OCI-LY3 (cell line): ENCODE results near the gene OPCML.

Experiments used
- H2AFZ ChIP-seq: fragments of 200-600, 300-600 bp; shearing (Covaris generic); 2 replicates; pipeline ENCODE4 v1.6.0; 2014; ENCODE audit warnings: antibody characterized with exemption, low read depth, low read length
- H3K27ac ChIP-seq: fragments of 200-600, 300-600 bp; sonication (generic); 2 replicates; pipeline ENCODE4 v1.5.1; 2014; ENCODE audit warnings: mild to moderate bottlenecking, low read length, moderate library complexity, mixed read lengths
- H3K27me3 ChIP-seq: fragments of 200-600, 300-600 bp; sonication (generic); 2 replicates; pipeline ENCODE4 v1.6.1; 2014; ENCODE audit warnings: low read depth, low read length, mixed read lengths
- H3K36me3 ChIP-seq: fragments of 200-600, 300-600 bp; sonication (generic); replicated peaks from 2 replicates; pipeline ENCODE3; 2014; ENCODE audit warnings: low read depth, low read length, mixed read lengths
- H3K4me1 ChIP-seq: fragments of 300-600, 200-600 bp; sonication (generic); 2 replicates; pipeline ENCODE4 v1.6.1; 2014; ENCODE audit warnings: low read length, mixed read lengths
- H3K4me2 ChIP-seq: fragments of 200-600, 300-600 bp; sonication (generic); 2 replicates; pipeline ENCODE4 v1.6.1; 2014; ENCODE audit warnings: low read length, mixed read lengths
- H3K4me3 ChIP-seq: fragments of 300-600, 200-600 bp; sonication (generic); 2 replicates; pipeline ENCODE4 v1.5.1; 2014; ENCODE audit warnings: antibody characterized with exemption, mild to moderate bottlenecking, low read length, moderate library complexity
- H3K79me2 ChIP-seq: fragments of 300-600, 200-600 bp; shearing (Covaris generic); 2 replicates; pipeline ENCODE4 v1.6.1; 2014; ENCODE audit warnings: mild to moderate bottlenecking, low read length, mixed read lengths
- H3K9ac ChIP-seq: fragments of 300-600, 200-600 bp; shearing (Covaris generic); 2 replicates; pipeline ENCODE4 v1.6.0; 2014; ENCODE audit warnings: mild to moderate bottlenecking, low read length, moderate library complexity
- H3K9me3 ChIP-seq: fragments of 200-600, 300-600 bp; shearing (Covaris generic); 2 replicates; pipeline ENCODE4 v1.6.1; 2014; ENCODE audit warnings: low read length, mixed read lengths; ENCODE audit not compliant: insufficient read depth
- H4K20me1 ChIP-seq: fragments of 200-600, 300-600 bp; sonication (generic); 2 replicates; pipeline ENCODE4 v1.6.1; 2016; ENCODE audit warnings: low read length, mixed read lengths; ENCODE audit not compliant: insufficient read depth
- CTCF ChIP-seq: fragments of 200-600, 300-600 bp; sonication (generic); IDR thresholded peaks from 2 replicates; pipeline ENCODE4 v1.5.1; 2014; ENCODE audit warnings: antibody characterized with exemption, low read length, low read depth
- EZH2phosphoT487 ChIP-seq: fragments of 200-600 bp; shearing (Covaris generic); IDR thresholded peaks from 2 replicates; pipeline ENCODE4 v1.6.1; 2018; ENCODE audit warnings: antibody characterized with exemption, mixed run types, low read depth

OPCML gene

GRCh38 chr11:132997396-132997795 lies 534.9 kb downstream of the OPCML start:
- Histone ChIP-seq H3K36me3 (no peaks in the 10 kb centered on the region), H3K9me3 (no peaks in the 10 kb centered on the region), H3K27ac (no peak overlapping the region), H3K27me3 (no peaks in the 10 kb centered on the region; the same call in 1 of the 2 replicates), H4K20me1 (no peaks in the 10 kb centered on the region), H2AFZ (no peak overlapping the region), H3K4me2 (no peak overlapping the region), H3K9ac (no peak overlapping the region), H3K4me1 (no peaks in the 10 kb centered on the region), H3K4me3 (no peak overlapping the region), H3K79me2 (no peaks in the 10 kb centered on the region)
- TF ChIP-seq CTCF (no peak), EZH2phosphoT487 (no peak)

DNA sequence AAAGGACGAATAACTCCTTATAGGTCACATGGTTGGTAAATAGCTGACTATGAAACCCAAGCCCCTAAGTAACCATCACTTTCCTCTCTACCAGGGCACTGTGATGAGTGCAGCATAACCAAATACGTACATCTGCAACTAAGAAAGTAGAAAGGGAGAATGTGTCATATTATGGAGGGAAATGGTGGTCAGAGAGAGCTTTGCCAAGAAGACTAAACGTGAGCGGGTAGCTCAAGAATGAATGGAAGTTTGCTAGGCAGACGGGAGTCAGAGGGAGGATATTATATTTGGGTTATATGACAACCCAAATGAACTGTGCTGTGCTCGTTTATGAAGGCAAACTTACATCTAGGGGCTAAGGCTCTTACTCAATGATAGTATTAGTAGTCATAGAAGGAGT lies 537.3 kb downstream of the OPCML start:
- Histone ChIP-seq H3K9me3 (no peaks in the 10 kb centered on the region), H3K4me3 (no peak overlapping the region), H3K9ac (no peak overlapping the region), H3K27ac (no peak overlapping the region), H4K20me1 (no peaks in the 10 kb centered on the region), H3K36me3 (no peaks in the 10 kb centered on the region), H3K27me3 (no peaks in the 10 kb centered on the region; the same call in 1 of the 2 replicates), H2AFZ (no peak overlapping the region), H3K4me2 (no peak overlapping the region), H3K79me2 (no peaks in the 10 kb centered on the region), H3K4me1 (no peaks in the 10 kb centered on the region)
- TF ChIP-seq CTCF (no peak), EZH2phosphoT487 (no peak)

GRCh38 chr11:132993991-132994502 lies 538.3 kb downstream of the OPCML start:
- H3K36me3 ChIP-seq: no peaks in the 10 kb centered on the region
- H4K20me1 ChIP-seq: no peaks in the 10 kb centered on the region
- H3K9ac ChIP-seq: no peak overlapping the region
- no peaks in the 10 kb centered on the region for H3K79me2 ChIP-seq
- H3K4me1 ChIP-seq: no peaks in the 10 kb centered on the region
- TF ChIP-seq CTCF (no peak), EZH2phosphoT487 (no peak)
- no peaks in the 10 kb centered on the region for H3K9me3 ChIP-seq
- H3K4me3 ChIP-seq: no peak overlapping the region
- no peak overlapping the region for H3K4me2 ChIP-seq
- H3K27me3 ChIP-seq: no peaks in the 10 kb centered on the region; the same call in 1 of the 2 replicates
- no peak overlapping the region for H2AFZ ChIP-seq
- H3K27ac ChIP-seq: no peak overlapping the region

DNA sequence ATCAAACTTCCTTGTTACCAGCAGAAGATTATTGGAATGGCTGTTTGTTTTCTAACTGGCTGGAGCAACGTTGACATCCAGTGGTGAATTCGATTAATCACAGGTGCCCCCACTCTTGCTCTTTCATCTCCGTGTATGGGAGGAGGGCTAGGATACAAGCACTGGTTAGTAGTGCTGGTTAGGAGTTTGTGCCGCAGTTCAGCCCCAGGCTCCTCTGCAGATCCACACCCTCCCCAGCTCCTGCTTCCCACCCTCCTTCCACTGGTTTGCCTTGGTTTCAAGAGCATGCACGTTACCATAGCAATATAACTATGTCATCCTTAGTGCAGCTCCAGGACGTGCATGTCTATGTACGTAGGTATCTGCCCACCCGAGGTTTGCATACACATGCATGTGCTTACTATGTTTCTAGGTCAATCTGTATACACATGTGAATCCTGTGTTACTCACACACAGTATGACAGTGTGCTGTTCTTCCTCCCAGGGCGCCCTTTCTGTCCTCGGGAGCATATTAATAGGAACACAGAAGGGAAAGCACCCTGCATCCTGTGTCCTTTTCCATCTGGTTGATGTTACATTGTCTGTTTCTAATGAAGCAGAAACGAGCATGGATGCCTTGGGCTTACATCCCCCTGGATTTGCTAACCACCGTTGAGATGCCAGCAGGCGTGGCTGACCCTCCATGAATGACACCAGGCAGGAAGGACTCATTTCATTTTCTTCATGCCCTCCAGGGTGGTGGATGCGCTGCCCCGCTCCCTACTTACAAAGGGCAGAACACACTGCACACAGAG lies 539.3 kb downstream of the OPCML start:
- no peak overlapping the region for H3K27ac ChIP-seq
- H3K4me3 ChIP-seq: no peak overlapping the region
- no peaks in the 10 kb centered on the region for H4K20me1 ChIP-seq
- TF ChIP-seq EZH2phosphoT487 (no peak), CTCF (no peak)
- H2AFZ ChIP-seq: no peak overlapping the region
- no peaks in the 10 kb centered on the region for H3K36me3 ChIP-seq
- no peaks in the 10 kb centered on the region for H3K79me2 ChIP-seq
- H3K9me3 ChIP-seq: no peaks in the 10 kb centered on the region
- no peaks in the 10 kb centered on the region for H3K4me1 ChIP-seq
- no peak overlapping the region for H3K9ac ChIP-seq
- H3K27me3 ChIP-seq: no peaks in the 10 kb centered on the region; the same call in 1 of the 2 replicates
- no peak overlapping the region for H3K4me2 ChIP-seq
